Prostate gland (tissue), 1 donor: ENCODE data around the gene TFF3.

ENCODE experiments used
- POLR2A ChIP-seq: fragments of 450-650 bp; IDR thresholded peaks from one replicate; pipeline ENCODE4 v1.6.1; 2016; ENCODE audit warnings: antibody characterized with exemption, mild to moderate bottlenecking
- POLR2AphosphoS5 ChIP-seq: sonication (generic); formaldehyde crosslinking; IDR thresholded peaks from one replicate; pipeline ENCODE4 v1.6.1; 2017; ENCODE audit warnings: antibody characterized with exemption

DNA sequence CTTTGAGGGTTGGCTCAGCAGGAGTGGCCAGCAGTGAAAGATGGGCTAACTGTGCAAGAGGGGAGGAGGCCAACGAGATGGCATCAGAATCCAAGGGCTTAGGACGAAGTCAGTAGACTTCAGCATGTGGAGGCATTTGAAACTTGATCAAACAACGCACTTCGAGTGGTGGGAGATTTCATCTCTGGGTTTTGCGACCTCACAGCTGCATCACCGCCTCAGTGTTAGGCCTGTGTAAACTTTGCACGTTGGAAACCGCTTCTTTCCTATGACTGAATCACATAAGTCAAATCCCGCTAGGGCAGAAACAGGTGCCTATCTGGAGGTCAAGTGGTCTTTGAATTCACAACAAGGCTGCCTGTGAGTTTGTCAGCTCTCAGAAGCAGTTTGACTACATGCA lies 17.8 kb downstream of the TFF3 start:
- TF ChIP-seq POLR2AphosphoS5, result no peak
- no peak for TF ChIP-seq POLR2A
